Vagina (tissue), 2 donors: ENCODE results near the gene HBEGF. TPM values are rescaled to one million over a fixed set of nuclear protein-coding genes. Genes with fewer than 3 reads are reported as not detected.

Experiments
- DNase-seq, 2 donors: peaks; one replicate each; pipeline ENCODE4 v3.0.0-alpha.2; 2017; ENCODE audit errors: extremely low spot score in 2 of 2
- H3K27ac ChIP-seq: fragments of 200-600 bp; sonication (generic); one replicate; pipeline ENCODE4 v1.5.1; 2019
- H3K27me3 ChIP-seq: fragments of 200-600 bp; sonication (generic); one replicate; pipeline ENCODE4 v1.5.1; 2019
- H3K36me3 ChIP-seq, 2 donors: fragments of 200-600 bp; sonication (generic); one replicate each; pipeline ENCODE4 v1.5.1; 2017 to 2019
- H3K4me1 ChIP-seq: fragments of 200-600 bp; sonication (generic); one replicate; pipeline ENCODE4 v1.5.1; 2019
- H3K4me3 ChIP-seq, 2 donors: fragments of 200-600 bp; sonication (generic); 1 replicate in 1 of 2; 2 replicates in 1 of 2; pipeline ENCODE4 v1.5.1; 2016 to 2019
- H3K9me3 ChIP-seq: fragments of 200-600 bp; sonication (generic); one replicate; pipeline ENCODE4 v1.5.1; 2019
- POLR2A ChIP-seq, 2 donors: fragments of 450-650 bp; IDR thresholded peaks; one replicate each; pipeline ENCODE4 v1.6.1; 2017; ENCODE audit warnings: antibody characterized with exemption in 2 of 2, mild to moderate bottlenecking in 2 of 2, moderate library complexity in 2 of 2
- POLR2AphosphoS5 ChIP-seq, 2 donors: sonication (generic); formaldehyde crosslinking; IDR thresholded peaks; one replicate each; pipeline ENCODE4 v1.9.0; 2017; ENCODE audit warnings: antibody characterized with exemption in 2 of 2, mild to moderate bottlenecking in 2 of 2, low read depth in 1 of 2; ENCODE audit not compliant: insufficient read depth in 1 of 2
- intact Hi-C: fragments of 100-400 bp; cut with DNase I; formaldehyde crosslinking; loops from one replicate; pipeline ENCODE4 v1.15.1; 2023
- total RNA-seq: library from RNA; depleted of rRNA; stranded (reverse); fragments of >200 nt; gene quantifications from one replicate; pipeline ENCODE4 v1.2.3, GENCODE V29; 2016
- TF ChIP-seq, protein P1 (sequence below), 3 experiments: fragments of 450-650 bp in 2 of 3; fragments of 200-600 bp in 1 of 3; sonication (generic) in 1 of 3; IDR thresholded peaks; one replicate each; pipeline ENCODE4 v1.5.1; 2017 to 2019; ENCODE audit warnings: antibody characterized with exemption in 3 of 3, mild to moderate bottlenecking in 2 of 3, moderate library complexity in 2 of 3

Gene HBEGF
- total RNA-seq, 1 donor from 2014 or later: 16.2 TPM

- H3K36me3 ChIP-seq: peaks cover 0 to 9% of the 10 kb centered on the region in 2 donors
- no peak for TF ChIP-seq POLR2A (IDR thresholded peaks at IDR 0.05)
- TF ChIP-seq POLR2AphosphoS5 (IDR thresholded peaks at IDR 0.05; ENCODE audit: insufficient read depth in 1 of 2, low read depth in 1 of 2): no peak
- TF ChIP-seq, protein P1, sequence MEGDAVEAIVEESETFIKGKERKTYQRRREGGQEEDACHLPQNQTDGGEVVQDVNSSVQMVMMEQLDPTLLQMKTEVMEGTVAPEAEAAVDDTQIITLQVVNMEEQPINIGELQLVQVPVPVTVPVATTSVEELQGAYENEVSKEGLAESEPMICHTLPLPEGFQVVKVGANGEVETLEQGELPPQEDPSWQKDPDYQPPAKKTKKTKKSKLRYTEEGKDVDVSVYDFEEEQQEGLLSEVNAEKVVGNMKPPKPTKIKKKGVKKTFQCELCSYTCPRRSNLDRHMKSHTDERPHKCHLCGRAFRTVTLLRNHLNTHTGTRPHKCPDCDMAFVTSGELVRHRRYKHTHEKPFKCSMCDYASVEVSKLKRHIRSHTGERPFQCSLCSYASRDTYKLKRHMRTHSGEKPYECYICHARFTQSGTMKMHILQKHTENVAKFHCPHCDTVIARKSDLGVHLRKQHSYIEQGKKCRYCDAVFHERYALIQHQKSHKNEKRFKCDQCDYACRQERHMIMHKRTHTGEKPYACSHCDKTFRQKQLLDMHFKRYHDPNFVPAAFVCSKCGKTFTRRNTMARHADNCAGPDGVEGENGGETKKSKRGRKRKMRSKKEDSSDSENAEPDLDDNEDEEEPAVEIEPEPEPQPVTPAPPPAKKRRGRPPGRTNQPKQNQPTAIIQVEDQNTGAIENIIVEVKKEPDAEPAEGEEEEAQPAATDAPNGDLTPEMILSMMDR (IDR thresholded peaks at IDR 0.05): no peak
- no peak for DNase-seq
- intact Hi-C loops: no loop called here
- peaks cover 5% of the 10 kb centered on the region for H3K4me1 ChIP-seq
- no peaks in the 10 kb centered on the region for H3K27me3 ChIP-seq
- H3K27ac ChIP-seq: no peak overlapping the region
- H3K9me3 ChIP-seq: no peaks in the 10 kb centered on the region
- no peak overlapping the region for H3K4me3 ChIP-seq
These were observed 16.5 kb downstream of the HBEGF start for GRCh38 chr5:140329739-140330481.

DNA sequence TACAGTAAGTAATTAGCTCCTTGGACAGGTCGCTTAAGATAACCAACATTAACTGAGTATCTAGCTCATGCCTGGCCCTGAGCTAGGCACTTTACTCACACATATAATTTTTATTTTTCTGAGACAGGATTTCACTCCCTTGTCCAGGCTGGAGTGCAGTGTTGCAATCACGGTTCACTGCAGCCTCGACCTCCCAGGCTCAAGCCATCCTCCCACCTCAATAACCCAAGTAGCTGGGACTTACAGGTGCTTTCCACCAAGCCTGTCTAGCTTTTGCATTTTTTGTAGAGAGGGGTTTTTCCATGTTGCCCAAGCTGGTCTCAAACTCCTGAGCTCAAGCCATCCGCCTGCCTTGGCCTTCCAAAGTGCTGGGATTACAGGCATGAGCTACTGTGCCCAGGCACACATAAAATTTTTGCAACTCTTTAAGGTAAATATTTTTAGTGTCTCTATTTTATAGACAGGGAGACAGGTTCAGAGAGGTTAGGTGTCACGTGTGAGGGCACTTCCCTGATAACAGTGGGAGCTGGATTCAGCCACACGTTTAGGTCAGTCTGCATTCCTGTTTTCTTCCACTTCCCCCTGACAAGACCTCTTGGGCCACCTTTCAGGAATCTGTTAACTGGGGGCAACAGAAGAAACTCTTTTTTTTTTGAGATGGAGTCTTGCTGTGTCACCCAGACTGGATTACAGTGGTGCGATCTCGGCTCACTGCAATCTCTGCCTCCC lies 18.2 kb downstream of the HBEGF start:
- H3K27me3 ChIP-seq: no peaks in the 10 kb centered on the region
- H3K36me3 ChIP-seq: no peaks in the 10 kb centered on the region
- no peak overlapping the region for H3K27ac ChIP-seq
- TF ChIP-seq, protein P1 (IDR thresholded peaks at IDR 0.05): no peak
- no peak for TF ChIP-seq POLR2AphosphoS5 (IDR thresholded peaks at IDR 0.05; ENCODE audit: insufficient read depth in 1 of 2, low read depth in 1 of 2)
- no peak for TF ChIP-seq POLR2A (IDR thresholded peaks at IDR 0.05)
- peaks cover 22% of the 10 kb centered on the region for H3K4me1 ChIP-seq
- H3K9me3 ChIP-seq: no peaks in the 10 kb centered on the region
- no peak overlapping the region for H3K4me3 ChIP-seq
- DNase-seq: no peak
- intact Hi-C loops: no loop called here

DNA sequence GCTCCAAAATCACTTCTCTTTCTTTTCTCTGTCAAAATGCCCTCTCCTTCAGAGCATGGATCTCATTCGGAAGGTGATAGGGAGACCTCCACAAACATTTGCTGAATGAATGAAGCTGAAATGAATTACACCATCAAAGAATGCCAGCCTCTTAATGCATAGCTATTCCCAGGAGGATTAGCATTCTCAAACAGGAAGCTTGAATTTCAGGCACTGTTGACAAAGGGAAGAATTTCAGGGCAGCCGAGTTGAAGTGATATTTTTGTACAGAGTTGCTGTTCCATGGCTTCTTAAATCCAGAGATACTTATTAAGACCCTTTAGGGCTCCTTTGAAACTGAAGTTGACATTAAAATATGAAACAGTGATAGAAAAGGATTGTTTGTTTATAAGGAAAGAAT lies 18.8 kb downstream of the HBEGF start:
- H3K36me3 ChIP-seq: no peaks in the 10 kb centered on the region
- DNase-seq: no peak
- H3K4me1 ChIP-seq: peaks cover 28% of the 10 kb centered on the region
- no peak for TF ChIP-seq POLR2AphosphoS5 (IDR thresholded peaks at IDR 0.05; ENCODE audit: insufficient read depth in 1 of 2, low read depth in 1 of 2)
- no peak for TF ChIP-seq POLR2A (IDR thresholded peaks at IDR 0.05)
- TF ChIP-seq, protein P1 (IDR thresholded peaks at IDR 0.05): no peak
- H3K27ac ChIP-seq: no peak overlapping the region
- H3K27me3 ChIP-seq: no peaks in the 10 kb centered on the region
- no peaks in the 10 kb centered on the region for H3K9me3 ChIP-seq
- intact Hi-C loops: no loop called here
- H3K4me3 ChIP-seq: no peak overlapping the region

- Histone ChIP-seq H3K36me3 (no peaks in the 10 kb centered on the region), H3K4me3 (no peak overlapping the region), H3K4me1 (peaks cover 36% of the 10 kb centered on the region), H3K27ac (no peak overlapping the region), H3K9me3 (no peaks in the 10 kb centered on the region), H3K27me3 (no peaks in the 10 kb centered on the region)
- no peak for DNase-seq
- no peak for TF ChIP-seq POLR2AphosphoS5 (IDR thresholded peaks at IDR 0.05; ENCODE audit: insufficient read depth in 1 of 2, low read depth in 1 of 2)
- TF ChIP-seq POLR2A (IDR thresholded peaks at IDR 0.05): no peak
- intact Hi-C loops: no loop called here
These were observed 20.9 kb downstream of the HBEGF start for GRCh38 chr5:140325486-140325885.

GRCh38 chr5:140324617-140325241 lies 21.7 kb downstream of the HBEGF start:
- Histone ChIP-seq H3K27me3 (no peaks in the 10 kb centered on the region), H3K4me3 (no peak overlapping the region), H3K27ac (peak overlapping the region; percentile 70), H3K9me3 (no peaks in the 10 kb centered on the region), H3K4me1 (peaks cover 36% of the 10 kb centered on the region), H3K36me3 (no peaks in the 10 kb centered on the region)
- intact Hi-C loops: no loop called here
- TF ChIP-seq POLR2A (IDR thresholded peaks at IDR 0.05) (no peak), POLR2AphosphoS5 (IDR thresholded peaks at IDR 0.05; ENCODE audit: insufficient read depth in 1 of 2, low read depth in 1 of 2) (no peak)
- TF ChIP-seq, protein P1 (IDR thresholded peaks at IDR 0.05): no peak
- no peak for DNase-seq
